ENCODE data around the gene MLC1.

Gene MLC1

DNA sequence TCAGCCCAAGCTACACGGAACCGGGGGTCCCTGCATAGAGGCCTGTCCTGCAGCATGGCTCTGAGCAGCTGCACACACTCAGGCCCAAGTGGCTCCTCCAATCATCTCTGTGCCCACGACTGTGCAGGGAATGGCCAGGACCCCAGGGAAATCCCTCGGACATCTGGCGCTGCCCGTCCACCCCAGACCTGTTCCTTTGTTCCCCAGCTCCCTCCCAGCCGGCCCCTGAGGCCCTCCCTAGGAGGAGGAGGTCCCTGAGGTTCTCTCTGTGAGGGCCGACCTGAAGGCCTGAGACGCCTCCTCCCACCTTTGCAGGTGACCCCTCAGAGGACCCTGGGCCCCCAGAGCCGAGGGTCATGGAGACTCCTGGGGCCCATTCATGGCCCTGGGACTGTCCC, 1.1 kb downstream of the MLC1 start:
- DNase-seq (ENCODE audit: low spot score), result no peak
- TF ChIP-seq, protein P1, sequence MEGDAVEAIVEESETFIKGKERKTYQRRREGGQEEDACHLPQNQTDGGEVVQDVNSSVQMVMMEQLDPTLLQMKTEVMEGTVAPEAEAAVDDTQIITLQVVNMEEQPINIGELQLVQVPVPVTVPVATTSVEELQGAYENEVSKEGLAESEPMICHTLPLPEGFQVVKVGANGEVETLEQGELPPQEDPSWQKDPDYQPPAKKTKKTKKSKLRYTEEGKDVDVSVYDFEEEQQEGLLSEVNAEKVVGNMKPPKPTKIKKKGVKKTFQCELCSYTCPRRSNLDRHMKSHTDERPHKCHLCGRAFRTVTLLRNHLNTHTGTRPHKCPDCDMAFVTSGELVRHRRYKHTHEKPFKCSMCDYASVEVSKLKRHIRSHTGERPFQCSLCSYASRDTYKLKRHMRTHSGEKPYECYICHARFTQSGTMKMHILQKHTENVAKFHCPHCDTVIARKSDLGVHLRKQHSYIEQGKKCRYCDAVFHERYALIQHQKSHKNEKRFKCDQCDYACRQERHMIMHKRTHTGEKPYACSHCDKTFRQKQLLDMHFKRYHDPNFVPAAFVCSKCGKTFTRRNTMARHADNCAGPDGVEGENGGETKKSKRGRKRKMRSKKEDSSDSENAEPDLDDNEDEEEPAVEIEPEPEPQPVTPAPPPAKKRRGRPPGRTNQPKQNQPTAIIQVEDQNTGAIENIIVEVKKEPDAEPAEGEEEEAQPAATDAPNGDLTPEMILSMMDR (IDR thresholded peaks at IDR 0.05), result no peak
- H3K4me3 ChIP-seq, result no peak overlapping the region
- H3K27ac ChIP-seq, result no peak overlapping the region

GRCh38 chr22:50083462-50084079, 1.7 kb downstream of the MLC1 start:
- no peak for DNase-seq (ENCODE audit: low spot score)
- TF ChIP-seq, protein P1 (IDR thresholded peaks at IDR 0.05), result no peak
- no peak overlapping the region for H3K27ac ChIP-seq
- no peak overlapping the region for H3K4me3 ChIP-seq

- no peak overlapping the region for H3K27ac ChIP-seq
- no peak overlapping the region for H3K4me3 ChIP-seq
- TF ChIP-seq, protein P1 (IDR thresholded peaks at IDR 0.05), result no peak
- no peak for DNase-seq (ENCODE audit: low spot score)
These were observed 2.2 kb downstream of the MLC1 start for GRCh38 chr22:50082961-50083461.

GRCh38 chr22:50082197-50082715, 3.0 kb downstream of the MLC1 start:
- H3K4me3 ChIP-seq, result no peak overlapping the region
- no peak for DNase-seq (ENCODE audit: low spot score)
- no peak overlapping the region for H3K27ac ChIP-seq
- TF ChIP-seq, protein P1 (IDR thresholded peaks at IDR 0.05), result no peak

DNA sequence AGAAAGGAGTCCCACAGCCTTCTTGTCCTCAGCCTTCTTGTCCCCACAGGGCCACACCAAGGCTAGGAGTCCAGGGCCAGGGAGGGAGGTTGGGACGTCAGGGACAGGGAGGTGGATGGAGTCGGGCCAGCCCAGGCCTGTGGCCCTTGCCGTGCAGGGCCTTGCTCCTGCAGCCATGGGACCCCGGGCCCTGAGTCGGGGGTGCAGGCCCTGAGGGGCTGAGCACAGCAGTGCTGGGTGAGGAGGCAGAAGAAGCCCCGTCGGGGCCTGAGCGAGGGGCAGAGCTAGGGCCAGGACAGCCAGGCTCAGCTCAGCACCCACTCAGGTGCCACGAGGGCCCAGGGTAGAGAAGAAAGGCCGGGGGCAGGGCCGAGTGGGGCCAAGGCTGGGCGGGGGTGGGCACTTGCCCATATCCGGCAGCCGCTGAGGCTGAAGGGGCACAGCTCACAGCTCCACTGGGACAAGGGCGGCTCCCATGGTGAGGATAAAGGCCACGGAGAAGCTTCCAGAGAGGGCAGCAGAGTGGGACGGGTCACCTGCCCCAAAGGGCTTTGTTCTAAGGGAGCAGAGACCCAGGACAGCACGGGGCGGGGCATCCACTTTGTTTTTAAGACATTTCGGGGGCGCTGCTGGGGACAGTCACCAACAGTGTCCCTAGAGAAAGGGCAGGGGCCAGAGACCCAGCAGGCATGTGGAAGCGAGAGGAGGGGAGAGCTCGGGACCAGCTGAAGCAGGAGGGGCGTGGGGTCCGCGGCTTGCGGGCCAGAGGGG, 3.6 kb downstream of the MLC1 start:
- no peak overlapping the region for H3K4me3 ChIP-seq
- TF ChIP-seq, protein P1 (IDR thresholded peaks at IDR 0.05), result no peak
- H3K27ac ChIP-seq, result no peak overlapping the region
- no peak for DNase-seq (ENCODE audit: low spot score)

GRCh38 chr22:50080077-50080465, 5.2 kb downstream of the MLC1 start:
- no peak overlapping the region for H3K4me3 ChIP-seq
- TF ChIP-seq, protein P1 (IDR thresholded peaks at IDR 0.05), result no peak
- no peak for DNase-seq (ENCODE audit: low spot score)
- no peak overlapping the region for H3K27ac ChIP-seq

All from coronary artery (tissue), 2 donors.